Measurements from ENCODE around the gene CAMSAP1.

- TF ChIP-seq, protein P1, sequence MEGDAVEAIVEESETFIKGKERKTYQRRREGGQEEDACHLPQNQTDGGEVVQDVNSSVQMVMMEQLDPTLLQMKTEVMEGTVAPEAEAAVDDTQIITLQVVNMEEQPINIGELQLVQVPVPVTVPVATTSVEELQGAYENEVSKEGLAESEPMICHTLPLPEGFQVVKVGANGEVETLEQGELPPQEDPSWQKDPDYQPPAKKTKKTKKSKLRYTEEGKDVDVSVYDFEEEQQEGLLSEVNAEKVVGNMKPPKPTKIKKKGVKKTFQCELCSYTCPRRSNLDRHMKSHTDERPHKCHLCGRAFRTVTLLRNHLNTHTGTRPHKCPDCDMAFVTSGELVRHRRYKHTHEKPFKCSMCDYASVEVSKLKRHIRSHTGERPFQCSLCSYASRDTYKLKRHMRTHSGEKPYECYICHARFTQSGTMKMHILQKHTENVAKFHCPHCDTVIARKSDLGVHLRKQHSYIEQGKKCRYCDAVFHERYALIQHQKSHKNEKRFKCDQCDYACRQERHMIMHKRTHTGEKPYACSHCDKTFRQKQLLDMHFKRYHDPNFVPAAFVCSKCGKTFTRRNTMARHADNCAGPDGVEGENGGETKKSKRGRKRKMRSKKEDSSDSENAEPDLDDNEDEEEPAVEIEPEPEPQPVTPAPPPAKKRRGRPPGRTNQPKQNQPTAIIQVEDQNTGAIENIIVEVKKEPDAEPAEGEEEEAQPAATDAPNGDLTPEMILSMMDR (IDR thresholded peaks at IDR 0.05): no peak
- TF ChIP-seq POLR2A (IDR thresholded peaks at IDR 0.05): no peak
These were observed 137.7 kb downstream of the CAMSAP1 start for GRCh38 chr9:135769489-135770202.
